ENCODE data around the gene CDH4. TPM values are rescaled to one million over a fixed set of nuclear protein-coding genes. Genes with fewer than 3 reads are reported as not detected.

Gene CDH4
- total RNA-seq, 2 experiments from 2014 or later: 0.11 to 0.18 TPM

DNA sequence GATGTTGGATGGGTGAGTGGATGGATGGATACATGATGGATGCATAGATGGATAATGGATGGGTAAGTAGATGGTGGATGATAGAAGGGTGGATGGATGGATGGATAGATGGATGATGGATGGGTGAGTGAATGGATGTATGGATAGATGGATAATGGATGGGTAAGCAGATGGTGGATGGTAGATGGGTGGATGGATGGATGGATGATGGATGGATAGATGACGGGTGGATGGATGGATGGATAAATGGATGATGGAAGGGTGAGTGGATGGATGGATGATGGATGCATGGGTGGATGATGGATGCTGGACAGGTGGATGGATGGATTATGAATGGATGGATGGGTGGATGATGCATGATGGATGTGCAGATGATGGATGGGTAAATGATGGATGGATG, 638.1 kb downstream of the CDH4 start:
- H3K27me3 Mint-ChIP-seq: peaks cover 4% of the 10 kb centered on the region
- H3K4me1 Mint-ChIP-seq (ENCODE audit: low read depth): no peaks in the 10 kb centered on the region
- ATAC-seq (no peak), DNase-seq (no peak)
- H3K36me3 Mint-ChIP-seq (ENCODE audit: low read depth): no peaks in the 10 kb centered on the region
- ChIA-PET POLR2A (no interaction called here), CTCF (no interaction called here)
- intact Hi-C loops (cut with micrococcal nuclease): no loop called here
- H3K4me3 Mint-ChIP-seq: no peak overlapping the region
- no peak overlapping the region for H3K27ac Mint-ChIP-seq
- H3K9me3 Mint-ChIP-seq: no peaks in the 10 kb centered on the region
- TF ChIP-seq, protein P1, sequence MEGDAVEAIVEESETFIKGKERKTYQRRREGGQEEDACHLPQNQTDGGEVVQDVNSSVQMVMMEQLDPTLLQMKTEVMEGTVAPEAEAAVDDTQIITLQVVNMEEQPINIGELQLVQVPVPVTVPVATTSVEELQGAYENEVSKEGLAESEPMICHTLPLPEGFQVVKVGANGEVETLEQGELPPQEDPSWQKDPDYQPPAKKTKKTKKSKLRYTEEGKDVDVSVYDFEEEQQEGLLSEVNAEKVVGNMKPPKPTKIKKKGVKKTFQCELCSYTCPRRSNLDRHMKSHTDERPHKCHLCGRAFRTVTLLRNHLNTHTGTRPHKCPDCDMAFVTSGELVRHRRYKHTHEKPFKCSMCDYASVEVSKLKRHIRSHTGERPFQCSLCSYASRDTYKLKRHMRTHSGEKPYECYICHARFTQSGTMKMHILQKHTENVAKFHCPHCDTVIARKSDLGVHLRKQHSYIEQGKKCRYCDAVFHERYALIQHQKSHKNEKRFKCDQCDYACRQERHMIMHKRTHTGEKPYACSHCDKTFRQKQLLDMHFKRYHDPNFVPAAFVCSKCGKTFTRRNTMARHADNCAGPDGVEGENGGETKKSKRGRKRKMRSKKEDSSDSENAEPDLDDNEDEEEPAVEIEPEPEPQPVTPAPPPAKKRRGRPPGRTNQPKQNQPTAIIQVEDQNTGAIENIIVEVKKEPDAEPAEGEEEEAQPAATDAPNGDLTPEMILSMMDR (IDR thresholded peaks at IDR 0.05): no peak

DNA sequence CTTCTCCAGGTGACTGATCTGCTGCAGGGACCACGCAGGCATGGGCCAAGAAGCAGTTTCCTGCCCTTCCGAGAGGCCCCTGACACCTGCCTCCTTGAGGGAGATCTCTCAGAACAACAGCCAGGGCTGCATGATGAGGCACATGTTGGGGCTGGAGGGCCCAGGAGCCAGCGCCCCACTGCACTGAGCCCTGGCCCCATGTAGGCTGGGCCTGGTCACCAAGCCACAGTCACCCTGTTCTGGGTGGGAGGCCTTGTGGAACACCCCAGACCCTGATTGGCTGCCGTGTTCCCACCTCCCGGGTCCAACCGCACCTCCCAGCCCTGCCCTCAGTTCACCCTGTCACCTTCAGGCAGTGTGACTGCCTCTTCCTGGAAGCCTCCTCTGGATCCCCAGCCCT, 639.4 kb downstream of the CDH4 start:
- TF ChIP-seq, protein P1 (IDR thresholded peaks at IDR 0.05): no peak
- DNase-seq: no peak
- H3K4me1 Mint-ChIP-seq (ENCODE audit: low read depth): no peaks in the 10 kb centered on the region
- H3K36me3 Mint-ChIP-seq (ENCODE audit: low read depth): no peaks in the 10 kb centered on the region
- intact Hi-C loops (cut with micrococcal nuclease): no loop called here
- POLR2A ChIA-PET: no interaction called here
- CTCF ChIA-PET: no interaction called here
- no peak for ATAC-seq
- no peaks in the 10 kb centered on the region for H3K9me3 Mint-ChIP-seq
- H3K27me3 Mint-ChIP-seq: peaks cover 4% of the 10 kb centered on the region
- H3K4me3 Mint-ChIP-seq: no peak overlapping the region
- H3K27ac Mint-ChIP-seq: no peak overlapping the region

DNA sequence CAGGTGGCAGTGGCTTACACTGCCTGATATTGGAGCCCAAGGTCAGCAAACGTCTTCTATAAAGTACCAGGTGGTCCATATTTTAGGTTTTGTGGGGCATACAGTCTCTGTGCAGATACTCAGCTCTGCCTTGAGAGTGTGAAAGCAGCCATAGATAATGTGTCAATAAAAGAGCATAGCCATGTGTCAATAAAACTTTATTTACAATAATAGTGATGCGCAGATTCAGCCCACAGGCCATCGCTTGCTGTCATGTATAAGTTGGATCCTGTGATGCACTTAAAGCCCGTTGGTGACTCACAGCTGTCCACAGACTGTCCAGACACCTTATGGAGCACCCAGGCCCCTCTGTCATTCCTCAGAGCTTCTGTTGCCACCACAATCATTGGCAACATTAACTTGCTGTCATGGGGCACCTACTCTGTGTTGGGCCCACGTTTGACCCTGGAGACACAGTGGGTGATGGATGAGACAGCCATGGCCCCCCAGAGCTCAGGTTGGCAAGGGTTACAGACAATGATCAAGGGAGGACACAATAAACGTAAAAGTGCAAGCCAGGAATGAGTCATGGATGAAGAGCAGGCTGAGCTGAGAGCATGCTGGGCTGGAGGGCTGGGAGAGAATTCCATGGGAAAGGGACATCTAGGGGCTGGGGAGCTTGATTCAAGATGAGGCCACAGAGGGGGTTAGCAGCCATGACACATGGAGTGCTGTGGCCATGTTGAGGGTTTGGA, 640.0 kb downstream of the CDH4 start:
- Mint-ChIP-seq H3K9me3 (no peaks in the 10 kb centered on the region), H3K27ac (no peak overlapping the region), H3K27me3 (peaks cover 4% of the 10 kb centered on the region), H3K36me3 (ENCODE audit: low read depth) (no peaks in the 10 kb centered on the region), H3K4me3 (no peak overlapping the region), H3K4me1 (ENCODE audit: low read depth) (no peaks in the 10 kb centered on the region)
- intact Hi-C loops (cut with micrococcal nuclease): no loop called here
- ChIA-PET POLR2A (no interaction called here), CTCF (no interaction called here)
- ATAC-seq (no peak), DNase-seq (no peak)
- TF ChIP-seq, protein P1 (IDR thresholded peaks at IDR 0.05): no peak

DNA sequence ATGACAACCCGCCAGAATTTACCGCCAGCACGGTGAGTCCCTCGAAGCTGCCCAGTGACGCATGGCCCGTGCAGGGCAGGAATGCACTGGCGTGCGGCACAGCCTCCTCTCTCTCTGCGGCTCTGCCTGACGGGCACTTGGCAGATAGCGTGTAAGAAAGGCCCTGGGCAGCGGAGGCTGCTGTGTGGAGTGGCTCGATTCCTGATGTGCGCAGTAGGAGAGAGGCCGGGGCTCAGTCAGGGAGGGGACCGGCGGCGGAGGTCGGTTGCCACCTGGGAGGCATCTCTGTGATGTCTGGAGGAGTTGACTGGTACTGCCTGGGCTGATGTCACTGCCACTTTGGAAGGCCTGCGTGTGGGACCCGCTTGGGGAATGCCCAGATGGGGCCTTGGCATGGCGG, 643.0 kb downstream of the CDH4 start:
- TF ChIP-seq, protein P1 (IDR thresholded peaks at IDR 0.05): no peak
- H3K9me3 Mint-ChIP-seq: no peaks in the 10 kb centered on the region
- ATAC-seq (no peak), DNase-seq (no peak)
- H3K27ac Mint-ChIP-seq: no peak overlapping the region
- peaks cover 4% of the 10 kb centered on the region for H3K27me3 Mint-ChIP-seq
- ChIA-PET POLR2A (no interaction called here), CTCF (no interaction called here)
- intact Hi-C loops (cut with micrococcal nuclease): no loop called here
- no peak overlapping the region for H3K4me3 Mint-ChIP-seq
- H3K36me3 Mint-ChIP-seq (ENCODE audit: low read depth): no peaks in the 10 kb centered on the region
- H3K4me1 Mint-ChIP-seq (ENCODE audit: low read depth): no peaks in the 10 kb centered on the region

DNA sequence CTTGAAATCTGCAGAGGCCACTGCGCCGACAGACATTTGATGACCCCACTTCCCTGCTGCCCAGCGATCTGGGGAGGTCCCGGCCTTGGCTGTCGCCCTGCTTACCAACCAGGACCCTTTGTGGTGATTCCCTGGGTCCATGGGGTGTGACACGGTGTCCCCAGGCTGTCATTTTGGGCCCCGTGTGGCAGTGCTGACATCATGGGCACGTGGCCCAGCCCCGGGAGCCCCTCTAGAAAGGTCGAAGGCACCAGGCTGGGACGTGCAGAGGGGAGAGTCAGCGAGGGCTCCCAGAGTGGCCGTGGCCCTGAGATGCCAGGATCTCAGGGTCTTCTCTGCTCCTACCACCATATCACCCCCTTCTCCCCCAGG, 643.6 kb downstream of the CDH4 start:
- DNase-seq (no peak), ATAC-seq (no peak)
- H3K36me3 Mint-ChIP-seq (ENCODE audit: low read depth): no peaks in the 10 kb centered on the region
- intact Hi-C loops (cut with micrococcal nuclease): no loop called here
- no peak overlapping the region for H3K27ac Mint-ChIP-seq
- TF ChIP-seq, protein P1 (IDR thresholded peaks at IDR 0.05): no peak
- no peak overlapping the region for H3K4me3 Mint-ChIP-seq
- no peaks in the 10 kb centered on the region for H3K4me1 Mint-ChIP-seq (ENCODE audit: low read depth)
- peaks cover 4% of the 10 kb centered on the region for H3K27me3 Mint-ChIP-seq
- CTCF ChIA-PET: interaction anchor here (1.0 to 1.3 kb wide), 4 partner anchors 9 to 44 kb away, joined by 3 to 7 read pairs (median 3); no protein-coding TSS in a partner anchor
- POLR2A ChIA-PET: no interaction called here
- no peaks in the 10 kb centered on the region for H3K9me3 Mint-ChIP-seq
